GM12891 (cell line): ENCODE results near the gene CHMP1A.

Source experiments
- PAX5 ChIP-seq: IDR thresholded peaks from 2 replicates; pipeline ENCODE4 v1.6.1; 2011; ENCODE audit warnings: low read length, moderate library complexity, mild to moderate bottlenecking; ENCODE audit not compliant: insufficient read depth, severe bottlenecking
- POLR2A ChIP-seq: IDR thresholded peaks from 2 replicates; pipeline ENCODE4 v1.6.1; 2011; ENCODE audit warnings: low read depth, low read length, control low read depth
- POLR2AphosphoS5 ChIP-seq: IDR thresholded peaks from 2 replicates; pipeline ENCODE4 v1.6.1; 2011; ENCODE audit warnings: low read depth, low read length, control low read depth
- SPI1 ChIP-seq: IDR thresholded peaks from 2 replicates; pipeline ENCODE4 v1.6.1; 2011; ENCODE audit warnings: low read depth, low read length, control low read depth
- TAF1 ChIP-seq: IDR thresholded peaks from 2 replicates; pipeline ENCODE4 v1.6.1; 2011; ENCODE audit warnings: low read depth, low read length, control low read depth

DNA sequence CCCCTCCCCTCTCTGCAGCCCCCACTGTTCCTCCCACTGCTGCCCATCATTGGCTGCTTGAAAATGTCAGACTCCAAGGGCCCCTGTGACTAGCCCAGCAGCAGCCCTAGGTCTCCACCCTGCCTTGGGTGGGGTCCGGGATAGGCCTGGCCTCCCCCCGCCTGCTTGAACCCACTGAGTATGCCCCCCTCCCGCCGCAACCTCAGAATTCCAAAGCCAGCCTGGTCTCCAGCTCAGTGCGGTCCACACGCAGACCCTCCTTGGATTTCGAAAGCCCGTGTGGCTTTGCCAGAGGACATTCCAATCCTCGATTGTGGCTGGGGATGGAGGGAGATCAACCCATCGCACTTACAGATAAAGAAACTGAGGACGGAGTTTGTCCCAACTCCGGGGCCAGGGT lies 37.7 kb downstream of the CHMP1A start:
- TF ChIP-seq TAF1 (no peak), POLR2AphosphoS5 (no peak), SPI1 (no peak), POLR2A (no peak), PAX5 (no peak)
